WERI-Rb-1 (cell line): ENCODE measurements around the gene ERN1.

Experiments
- DNase-seq: peaks from one replicate; pipeline ENCODE4 v3.0.0-alpha.2; 2020
- H3K27ac ChIP-seq: fragments of 250-450 bp; sonication (Bioruptor Pico); 2 replicates; pipeline ENCODE4 v1.5.1; 2020; ENCODE audit warnings: mild to moderate bottlenecking, moderate library complexity
- H3K27me3 ChIP-seq: fragments of 250-450 bp; sonication (Bioruptor Pico); 2 replicates; pipeline ENCODE4 v1.5.1; 2021; ENCODE audit warnings: mild to moderate bottlenecking, low read depth, moderate library complexity; ENCODE audit not compliant: insufficient read depth, severe bottlenecking
- H3K36me3 ChIP-seq: fragments of 250-450 bp; sonication (Bioruptor Pico); 2 replicates; pipeline ENCODE4 v1.5.1; 2020; ENCODE audit warnings: mild to moderate bottlenecking, moderate library complexity
- H3K4me3 ChIP-seq: 2 replicates; pipeline ENCODE4 v1.5.1; 2011; ENCODE audit warnings: low read depth, mild to moderate bottlenecking, control low read depth, low read length
- H3K9me3 ChIP-seq: fragments of 250-450 bp; sonication (Bioruptor Pico); 2 replicates; pipeline ENCODE4 v1.5.1; 2021; ENCODE audit warnings: mild to moderate bottlenecking, moderate library complexity; ENCODE audit not compliant: severe bottlenecking
- TF ChIP-seq, protein P1 (sequence below): IDR thresholded peaks from 2 replicates; pipeline ENCODE4 v1.5.1; 2011; ENCODE audit warnings: low read depth, mild to moderate bottlenecking, control low read depth, inconsistent platforms, low read length

Gene ERN1

DNA sequence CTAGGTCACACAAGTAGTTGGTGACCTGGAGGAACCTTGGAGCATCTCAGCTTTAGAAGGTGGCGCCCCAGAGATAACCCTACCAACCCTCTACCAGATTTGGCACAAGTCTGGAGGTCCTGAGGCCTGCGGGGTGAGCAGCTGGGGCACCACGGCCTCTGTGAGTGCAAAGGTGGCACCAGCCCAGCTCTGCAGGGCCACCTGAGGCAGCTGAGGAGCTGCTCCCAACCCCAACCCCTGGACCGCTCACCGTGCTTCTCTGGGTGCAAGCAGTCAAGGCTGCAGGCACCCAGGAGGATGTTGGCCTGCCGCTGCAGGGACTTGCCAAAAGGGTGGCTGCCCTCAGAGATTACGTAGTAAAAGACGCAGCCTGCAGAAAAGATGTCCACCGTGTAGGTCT is 81.1 kb downstream of the ERN1 start:
- peaks cover 79% of the 10 kb centered on the region for H3K36me3 ChIP-seq
- no peak for DNase-seq
- TF ChIP-seq, protein P1, sequence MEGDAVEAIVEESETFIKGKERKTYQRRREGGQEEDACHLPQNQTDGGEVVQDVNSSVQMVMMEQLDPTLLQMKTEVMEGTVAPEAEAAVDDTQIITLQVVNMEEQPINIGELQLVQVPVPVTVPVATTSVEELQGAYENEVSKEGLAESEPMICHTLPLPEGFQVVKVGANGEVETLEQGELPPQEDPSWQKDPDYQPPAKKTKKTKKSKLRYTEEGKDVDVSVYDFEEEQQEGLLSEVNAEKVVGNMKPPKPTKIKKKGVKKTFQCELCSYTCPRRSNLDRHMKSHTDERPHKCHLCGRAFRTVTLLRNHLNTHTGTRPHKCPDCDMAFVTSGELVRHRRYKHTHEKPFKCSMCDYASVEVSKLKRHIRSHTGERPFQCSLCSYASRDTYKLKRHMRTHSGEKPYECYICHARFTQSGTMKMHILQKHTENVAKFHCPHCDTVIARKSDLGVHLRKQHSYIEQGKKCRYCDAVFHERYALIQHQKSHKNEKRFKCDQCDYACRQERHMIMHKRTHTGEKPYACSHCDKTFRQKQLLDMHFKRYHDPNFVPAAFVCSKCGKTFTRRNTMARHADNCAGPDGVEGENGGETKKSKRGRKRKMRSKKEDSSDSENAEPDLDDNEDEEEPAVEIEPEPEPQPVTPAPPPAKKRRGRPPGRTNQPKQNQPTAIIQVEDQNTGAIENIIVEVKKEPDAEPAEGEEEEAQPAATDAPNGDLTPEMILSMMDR, result no peak

DNA sequence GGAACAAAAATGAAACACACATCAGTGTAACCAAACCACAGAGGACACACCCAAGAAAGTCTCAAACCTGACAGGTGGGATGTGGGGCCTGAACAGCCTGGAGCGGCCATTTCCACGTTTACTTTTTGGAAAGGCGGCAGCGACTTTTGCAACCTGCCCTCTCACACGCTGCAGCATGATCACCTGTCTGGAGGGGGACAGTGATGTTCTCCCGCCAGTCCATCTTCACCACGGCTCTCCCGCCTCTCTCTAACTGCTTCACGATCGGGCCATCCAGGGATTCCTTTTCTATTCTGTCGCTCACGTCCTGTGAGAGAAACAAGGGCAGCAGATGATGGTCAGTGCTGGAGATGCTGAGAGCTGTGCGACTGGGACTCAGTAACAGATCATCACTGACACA is 84.8 kb downstream of the ERN1 start:
- no peaks in the 10 kb centered on the region for H3K9me3 ChIP-seq
- H3K4me3 ChIP-seq, result no peak overlapping the region
- TF ChIP-seq, protein P1, result no peak
- H3K27me3 ChIP-seq, result no peaks in the 10 kb centered on the region
- H3K36me3 ChIP-seq, result peaks cover 77% of the 10 kb centered on the region
- no peak for DNase-seq
- H3K27ac ChIP-seq, result no peak overlapping the region

More for the DNA sequence above, 81.1 kb downstream of the ERN1 start:
- H3K4me3 ChIP-seq, result no peak overlapping the region
- no peaks in the 10 kb centered on the region for H3K27me3 ChIP-seq
- no peak overlapping the region for H3K27ac ChIP-seq
- H3K9me3 ChIP-seq, result no peaks in the 10 kb centered on the region

DNA sequence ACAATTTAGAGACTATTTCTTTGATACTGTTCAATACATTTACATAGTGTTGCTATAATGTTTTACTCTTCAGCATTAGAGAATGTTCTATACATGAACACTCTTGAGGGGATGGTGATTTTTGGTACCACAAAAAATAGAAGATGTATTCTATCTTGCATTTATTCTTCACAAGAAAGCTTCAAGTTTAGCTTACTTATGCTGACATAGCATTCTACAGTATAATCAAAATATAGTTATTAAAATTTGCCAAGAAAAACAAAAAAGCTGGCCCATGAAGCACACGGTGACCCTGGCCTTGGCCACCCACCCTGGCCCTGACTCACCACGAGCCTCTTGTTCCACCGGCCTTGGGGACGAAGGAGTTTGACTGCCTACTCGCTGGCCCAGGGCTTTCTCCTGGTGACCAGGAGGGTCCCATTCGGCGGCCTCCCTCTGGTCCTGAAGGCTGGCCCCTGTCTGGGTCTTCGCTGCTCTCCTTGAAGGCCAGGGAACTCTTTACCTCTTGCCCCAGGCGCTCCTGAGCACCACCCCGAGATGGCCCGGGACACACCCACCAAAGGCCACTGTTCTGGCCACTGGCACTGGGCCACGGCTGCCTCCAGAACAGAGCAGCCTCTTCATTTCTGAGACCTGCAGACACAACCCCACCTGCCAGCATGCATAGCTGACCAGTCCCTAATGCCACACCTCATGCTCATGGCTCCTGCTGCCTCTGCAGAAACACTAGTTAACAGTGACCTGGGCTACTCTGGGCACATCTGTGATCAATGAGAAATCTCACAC is 87.1 kb downstream of the ERN1 start:
- Histone ChIP-seq H3K9me3 (no peaks in the 10 kb centered on the region), H3K4me3 (no peak overlapping the region), H3K36me3 (peaks cover 59% of the 10 kb centered on the region), H3K27ac (no peak overlapping the region), H3K27me3 (no peaks in the 10 kb centered on the region)
- DNase-seq, result no peak
- TF ChIP-seq, protein P1, result no peak

DNA sequence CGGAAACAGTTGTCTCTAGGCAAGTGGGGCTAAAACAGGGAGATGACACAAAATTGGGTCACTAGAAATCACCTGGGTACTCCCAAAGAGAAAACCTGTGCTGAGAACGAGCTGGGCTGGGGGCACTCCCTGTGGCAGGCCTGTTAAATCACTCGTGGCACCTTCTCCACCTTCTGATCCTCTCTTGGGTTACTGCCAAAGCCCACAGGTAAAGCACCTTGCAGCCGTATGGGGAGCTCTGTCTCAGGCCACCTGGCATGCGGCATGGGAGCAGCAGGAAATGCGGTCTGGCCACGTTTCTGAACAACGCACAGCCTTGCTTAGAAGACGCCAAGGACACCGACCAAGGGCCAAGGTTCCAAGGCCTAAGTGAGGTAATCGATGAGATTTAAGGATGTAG is 88.0 kb downstream of the ERN1 start:
- Histone ChIP-seq H3K27me3 (no peaks in the 10 kb centered on the region), H3K9me3 (no peaks in the 10 kb centered on the region), H3K27ac (no peak overlapping the region), H3K36me3 (peaks cover 50% of the 10 kb centered on the region), H3K4me3 (no peak overlapping the region)
- no peak for DNase-seq
- TF ChIP-seq, protein P1, result no peak

DNA sequence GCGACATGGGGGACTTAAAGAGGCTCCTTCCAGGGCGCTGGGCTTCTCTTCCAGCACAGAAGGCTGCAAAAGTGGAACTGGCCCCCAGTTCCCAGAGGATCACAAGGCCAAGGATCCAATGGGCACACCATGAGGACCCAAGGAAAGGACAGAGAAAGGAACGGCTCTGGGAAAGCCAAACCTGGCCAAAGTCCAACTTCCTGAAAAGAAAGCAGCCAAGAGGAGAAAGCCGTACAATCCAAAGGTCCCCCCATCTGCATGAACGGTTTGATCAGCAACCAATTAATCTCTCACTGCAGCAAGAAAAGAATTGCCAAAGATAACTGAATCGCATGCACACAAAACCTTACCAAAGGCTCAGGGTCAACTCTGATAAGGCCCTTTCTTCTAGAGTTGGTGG is 89.7 kb downstream of the ERN1 start:
- Histone ChIP-seq H3K27me3 (no peaks in the 10 kb centered on the region), H3K27ac (no peak overlapping the region), H3K4me3 (no peak overlapping the region), H3K36me3 (peaks cover 33% of the 10 kb centered on the region), H3K9me3 (no peaks in the 10 kb centered on the region)
- DNase-seq, result no peak
- TF ChIP-seq, protein P1, result no peak

DNA sequence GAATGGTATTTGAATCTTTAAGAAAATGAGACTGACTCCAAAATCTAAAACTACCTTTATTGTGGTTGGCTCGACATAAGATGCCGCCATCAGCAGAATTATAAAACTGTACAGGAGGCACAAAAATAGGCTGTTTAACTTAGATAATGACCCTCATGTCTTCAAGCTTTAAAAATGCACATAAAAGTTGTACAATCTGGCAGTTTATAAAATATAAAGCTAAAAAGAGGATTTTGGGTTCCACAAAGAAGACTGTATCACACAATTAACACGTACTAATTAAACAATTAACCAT is 90.9 kb downstream of the ERN1 start:
- Histone ChIP-seq H3K27me3 (no peaks in the 10 kb centered on the region), H3K36me3 (peaks cover 22% of the 10 kb centered on the region), H3K4me3 (no peak overlapping the region), H3K27ac (no peak overlapping the region), H3K9me3 (no peaks in the 10 kb centered on the region)
- DNase-seq, result no peak
- TF ChIP-seq, protein P1, result no peak
